OCI-M2 (cell line): ENCODE results near the gene TAF5.
"Not testable (repeated sequence)": the region's sequence is repeated elsewhere in the genome, so short reads cannot be mapped to it uniquely, and the experiment has no call there.

Experiments
- DNase-seq: peaks from one replicate; lab custom pipeline; 2025; ENCODE audit not compliant: unreplicated experiment; lab: John Stamatoyannopoulos, UW

The TAF5 gene

GRCh38 chr10:103367782-103368518, at the start of gene TAF5:
Gene TAF5, plus strand, starts transcription at chr10:103367976. Its CDS starts 14 bp downstream, at chr10:103367990.
- DNase-seq: peak; percentile 76

- no peak for DNase-seq
Observed at GRCh38 chr10:103327906-103328305, 39.9 kb upstream of the TAF5 start.

GRCh38 chr10:103333934-103334520, 33.7 kb upstream of the TAF5 start:
- DNase-seq: no peak

- DNase-seq: no peak
Observed at GRCh38 chr10:103334567-103334966, 33.2 kb upstream of the TAF5 start.

- no peak for DNase-seq
Observed at GRCh38 chr10:103336370-103336769, 31.4 kb upstream of the TAF5 start.

- DNase-seq: no peak
Observed at GRCh38 chr10:103350175-103350516, 17.6 kb upstream of the TAF5 start.

GRCh38 chr10:103350517-103351260, 17.1 kb upstream of the TAF5 start, which contains the start of gene PCGF6:
Gene PCGF6, minus strand, starts transcription at chr10:103351140. Its CDS starts 74 bp downstream, at chr10:103351066.
- DNase-seq: peak; percentile 43

GRCh38 chr10:103353281-103353680, 14.5 kb upstream of the TAF5 start:
- no peak for DNase-seq

GRCh38 chr10:103354567-103354966, 13.2 kb upstream of the TAF5 start:
- DNase-seq: not testable (repeated sequence)

GRCh38 chr10:103355906-103356599, 11.7 kb upstream of the TAF5 start:
- DNase-seq: no peak

GRCh38 chr10:103359493-103359892, 8.3 kb upstream of the TAF5 start:
- not testable (repeated sequence) for DNase-seq

GRCh38 chr10:103360791-103361190, 7.0 kb upstream of the TAF5 start:
- DNase-seq: not testable (repeated sequence)

GRCh38 chr10:103367379-103367781, 396 bp upstream of the TAF5 start:
- no peak for DNase-seq

GRCh38 chr10:103373544-103373943, 5.8 kb downstream of the TAF5 start:
- no peak for DNase-seq

- no peak for DNase-seq
Observed at GRCh38 chr10:103374263-103374662, 6.5 kb downstream of the TAF5 start.

- no peak for DNase-seq
Observed at GRCh38 chr10:103382769-103383168, 15.0 kb downstream of the TAF5 start.

GRCh38 chr10:103394180-103394579, 26.4 kb downstream of the TAF5 start:
- DNase-seq: no peak

- DNase-seq: no peak
Observed at GRCh38 chr10:103395754-103396066, 27.9 kb downstream of the TAF5 start.

- DNase-seq: peak; percentile 95
Observed at GRCh38 chr10:103396067-103396788, 28.5 kb downstream of the TAF5 start, which contains the start of the genes ATP5MK and PDCD11. Gene ATP5MK, minus strand, starts transcription at chr10:103396475. Its CDS starts 4,018 bp downstream, at chr10:103392457. Gene PDCD11, plus strand, starts transcription at chr10:103396626. Its CDS starts 1,801 bp downstream, at chr10:103398427.

GRCh38 chr10:103396789-103397087, 29.0 kb downstream of the TAF5 start:
- DNase-seq: no peak
